ENCODE results near the gene PEX16.
A peak's percentile ranks its signal among the peaks of the same experiment; 100 is the strongest.

Gene PEX16

GRCh38 chr11:45930951-45931570, 13.4 kb upstream of the PEX16 start:
- Histone ChIP-seq H2BK12ac (ENCODE audit: low read length) (no peak overlapping the region), H2BK5ac (ENCODE audit: low read depth, low read length, poor library complexity) (no peak overlapping the region), H3K27me3 (ENCODE audit: insufficient read depth, low read length) (no peaks in the 10 kb centered on the region), H3K79me1 (ENCODE audit: low read length) (peaks cover 5% of the 10 kb centered on the region), H3K4me2 (ENCODE audit: low read length) (no peak overlapping the region), H2BK120ac (ENCODE audit: insufficient read depth, low read length, poor library complexity) (no peak overlapping the region), H3K27ac (ENCODE audit: low read depth, low read length) (no peak overlapping the region), H3K18ac (ENCODE audit: low read length) (no peak overlapping the region), H4K8ac (ENCODE audit: low read depth, low read length) (no peak overlapping the region), H3K23ac (ENCODE audit: low read length) (no peak overlapping the region), H3K79me2 (ENCODE audit: control insufficient read depth, insufficient read depth, low read length, poor library complexity) (no peaks in the 10 kb centered on the region), H2AK5ac (ENCODE audit: low read length) (no peak overlapping the region), H3K4ac (ENCODE audit: low read depth, low read length) (no peak overlapping the region), H2AFZ (ENCODE audit: insufficient read depth, low read length, poor library complexity) (no peak overlapping the region), H4K91ac (ENCODE audit: low read depth, low read length) (no peak overlapping the region), H3K9ac (ENCODE audit: low read length) (no peak overlapping the region), H3K4me3 (ENCODE audit: low read depth, low read length) (no peak overlapping the region), H3K4me1 (ENCODE audit: control insufficient read depth in 1 of 2, insufficient read depth in 2 of 2, low read length in 2 of 2) (peaks cover 19 to 29% of the 10 kb centered on the region in 2 experiments), H3K36me3 (ENCODE audit: control insufficient read depth in 1 of 2, insufficient read depth in 2 of 2, low read length in 2 of 2) (peaks cover 18 to 22% of the 10 kb centered on the region in 2 experiments), H3K14ac (ENCODE audit: low read length) (no peak overlapping the region), H3K9me3 (ENCODE audit: insufficient read depth, low read depth, low read length) (no peaks in the 10 kb centered on the region), H4K12ac (ENCODE audit: low read depth, low read length) (no peak overlapping the region)
- WGBS (ENCODE audit: extremely low coverage, insufficient coverage, insufficient read length): no CpG with 5 or more reads among the region's 8 CpGs
- no peak for DNase-seq

GRCh38 chr11:45930031-45930794, 12.5 kb upstream of the PEX16 start:
- Histone ChIP-seq H3K18ac (ENCODE audit: low read length) (no peak overlapping the region), H3K4me2 (ENCODE audit: low read length) (no peak overlapping the region), H2AFZ (ENCODE audit: insufficient read depth, low read length, poor library complexity) (no peak overlapping the region), H3K14ac (ENCODE audit: low read length) (no peak overlapping the region), H3K4me1 (ENCODE audit: control insufficient read depth in 1 of 2, insufficient read depth in 2 of 2, low read length in 2 of 2) (peaks cover 18 to 27% of the 10 kb centered on the region in 2 experiments), H3K23ac (ENCODE audit: low read length) (no peak overlapping the region), H2BK5ac (ENCODE audit: low read depth, low read length, poor library complexity) (no peak overlapping the region), H3K79me2 (ENCODE audit: control insufficient read depth, insufficient read depth, low read length, poor library complexity) (no peaks in the 10 kb centered on the region), H2AK5ac (ENCODE audit: low read length) (no peak overlapping the region), H3K4ac (ENCODE audit: low read depth, low read length) (no peak overlapping the region), H3K9ac (ENCODE audit: low read length) (no peak overlapping the region), H3K27ac (ENCODE audit: low read depth, low read length) (no peak overlapping the region), H3K4me3 (ENCODE audit: low read depth, low read length) (no peak overlapping the region), H2BK120ac (ENCODE audit: insufficient read depth, low read length, poor library complexity) (no peak overlapping the region), H3K36me3 (ENCODE audit: control insufficient read depth in 1 of 2, insufficient read depth in 2 of 2, low read length in 2 of 2) (peaks cover 17 to 20% of the 10 kb centered on the region in 2 experiments), H4K8ac (ENCODE audit: low read depth, low read length) (no peak overlapping the region), H3K27me3 (ENCODE audit: insufficient read depth, low read length) (no peaks in the 10 kb centered on the region), H3K9me3 (ENCODE audit: insufficient read depth, low read depth, low read length) (no peaks in the 10 kb centered on the region), H2BK12ac (ENCODE audit: low read length) (no peak overlapping the region), H4K91ac (ENCODE audit: low read depth, low read length) (no peak overlapping the region), H4K12ac (ENCODE audit: low read depth, low read length) (no peak overlapping the region), H3K79me1 (ENCODE audit: low read length) (peaks cover 5% of the 10 kb centered on the region)
- DNase-seq: peak in 1 of 2 donors; percentile 17
- WGBS (ENCODE audit: extremely low coverage, insufficient coverage, insufficient read length): no CpG with 5 or more reads among the region's 14 CpGs

- H3K18ac ChIP-seq (ENCODE audit: low read length): no peak overlapping the region
- no CpG with 5 or more reads among the region's 10 CpGs for WGBS (ENCODE audit: extremely low coverage, insufficient coverage, insufficient read length)
Observed at GRCh38 chr11:45929486-45930030, 11.9 kb upstream of the PEX16 start.

GRCh38 chr11:45928535-45929215, 11.0 kb upstream of the PEX16 start:
- H4K12ac ChIP-seq (ENCODE audit: low read depth, low read length): no peak overlapping the region
- H3K4ac ChIP-seq (ENCODE audit: low read depth, low read length): no peak overlapping the region
- no peak overlapping the region for H3K23ac ChIP-seq (ENCODE audit: low read length)
- DNase-seq: peak; percentile 95 to 96
- H2BK12ac ChIP-seq (ENCODE audit: low read length): no peak overlapping the region
- no peak overlapping the region for H4K8ac ChIP-seq (ENCODE audit: low read depth, low read length)
- no peak overlapping the region for H3K18ac ChIP-seq (ENCODE audit: low read length)
- peaks cover 9 to 15% of the 10 kb centered on the region in 2 experiments for H3K4me1 ChIP-seq (ENCODE audit: control insufficient read depth in 1 of 2, insufficient read depth in 2 of 2, low read length in 2 of 2)
- no peak overlapping the region for H3K14ac ChIP-seq (ENCODE audit: low read length)
- no peak overlapping the region for H3K4me3 ChIP-seq (ENCODE audit: low read depth, low read length)
- no peak overlapping the region for H3K4me2 ChIP-seq (ENCODE audit: low read length)
- H3K79me2 ChIP-seq (ENCODE audit: control insufficient read depth, insufficient read depth, low read length, poor library complexity): no peaks in the 10 kb centered on the region
- no peak overlapping the region for H3K9ac ChIP-seq (ENCODE audit: low read length)
- no peak overlapping the region for H2BK5ac ChIP-seq (ENCODE audit: low read depth, low read length, poor library complexity)
- H3K79me1 ChIP-seq (ENCODE audit: low read length): peaks cover 2% of the 10 kb centered on the region
- H2BK120ac ChIP-seq (ENCODE audit: insufficient read depth, low read length, poor library complexity): no peak overlapping the region
- no peaks in the 10 kb centered on the region for H3K9me3 ChIP-seq (ENCODE audit: insufficient read depth, low read depth, low read length)
- H3K27ac ChIP-seq (ENCODE audit: low read depth, low read length): no peak overlapping the region
- H3K36me3 ChIP-seq (ENCODE audit: control insufficient read depth in 1 of 2, insufficient read depth in 2 of 2, low read length in 2 of 2): peaks cover 11 to 14% of the 10 kb centered on the region in 2 experiments
- no peak overlapping the region for H4K91ac ChIP-seq (ENCODE audit: low read depth, low read length)
- no CpG with 5 or more reads among the region's 13 CpGs for WGBS (ENCODE audit: extremely low coverage, insufficient coverage, insufficient read length)
- no peaks in the 10 kb centered on the region for H3K27me3 ChIP-seq (ENCODE audit: insufficient read depth, low read length)
- H2AK5ac ChIP-seq (ENCODE audit: low read length): no peak overlapping the region
- H2AFZ ChIP-seq (ENCODE audit: insufficient read depth, low read length, poor library complexity): no peak overlapping the region

More at GRCh38 chr11:45929486-45930030, 11.9 kb upstream of the PEX16 start:
- Histone ChIP-seq H3K4ac (ENCODE audit: low read depth, low read length) (no peak overlapping the region), H2BK12ac (ENCODE audit: low read length) (no peak overlapping the region), H3K9me3 (ENCODE audit: insufficient read depth, low read depth, low read length) (no peaks in the 10 kb centered on the region), H3K4me3 (ENCODE audit: low read depth, low read length) (no peak overlapping the region), H3K9ac (ENCODE audit: low read length) (no peak overlapping the region), H3K79me2 (ENCODE audit: control insufficient read depth, insufficient read depth, low read length, poor library complexity) (no peaks in the 10 kb centered on the region), H2AFZ (ENCODE audit: insufficient read depth, low read length, poor library complexity) (no peak overlapping the region), H3K27me3 (ENCODE audit: insufficient read depth, low read length) (no peaks in the 10 kb centered on the region), H4K12ac (ENCODE audit: low read depth, low read length) (no peak overlapping the region), H3K4me1 (ENCODE audit: control insufficient read depth in 1 of 2, insufficient read depth in 2 of 2, low read length in 2 of 2) (peaks cover 12 to 21% of the 10 kb centered on the region in 2 experiments), H2BK120ac (ENCODE audit: insufficient read depth, low read length, poor library complexity) (no peak overlapping the region), H3K79me1 (ENCODE audit: low read length) (peaks cover 5% of the 10 kb centered on the region), H3K23ac (ENCODE audit: low read length) (no peak overlapping the region), H4K8ac (ENCODE audit: low read depth, low read length) (no peak overlapping the region), H3K27ac (ENCODE audit: low read depth, low read length) (no peak overlapping the region), H2BK5ac (ENCODE audit: low read depth, low read length, poor library complexity) (no peak overlapping the region), H3K4me2 (ENCODE audit: low read length) (no peak overlapping the region), H2AK5ac (ENCODE audit: low read length) (no peak overlapping the region), H3K36me3 (ENCODE audit: control insufficient read depth in 1 of 2, insufficient read depth in 2 of 2, low read length in 2 of 2) (peaks cover 14% of the 10 kb centered on the region in 2 experiments), H4K91ac (ENCODE audit: low read depth, low read length) (no peak overlapping the region), H3K14ac (ENCODE audit: low read length) (no peak overlapping the region)
- DNase-seq: no peak
